ENCODE results near the gene TRIM14.

GRCh38 chr9:98149422-98149821 lies 30.4 kb upstream of the TRIM14 start:
- TF ChIP-seq CTCF (conservative IDR thresholded peaks at IDR 0.05; ENCODE audit: low read depth, low read length), result no peak
- no peak for TF ChIP-seq CHD1 (IDR thresholded peaks at IDR 0.05; ENCODE audit: low read depth, low read length)
- no peak for TF ChIP-seq BHLHE40 (IDR thresholded peaks at IDR 0.05; ENCODE audit: low read depth, low read length)
- no peak for TF ChIP-seq POLR2A (IDR thresholded peaks at IDR 0.05; ENCODE audit: low read depth, low read length)
- no peak for TF ChIP-seq SMC3 (IDR thresholded peaks at IDR 0.05; ENCODE audit: low read depth, low read length)
- no peak for TF ChIP-seq USF2 (IDR thresholded peaks at IDR 0.05; ENCODE audit: low read depth, low read length)
- TF ChIP-seq MXI1 (IDR thresholded peaks at IDR 0.05; ENCODE audit: borderline replicate concordance, low read depth, low read length), result no peak
- TF ChIP-seq RAD21 (IDR thresholded peaks at IDR 0.05; ENCODE audit: low read length), result no peak

Measured in IMR-90 (cell line).